ENCODE measurements around the gene TCERG1. TPM values are rescaled to one million over a fixed set of nuclear protein-coding genes. Genes with fewer than 3 reads are reported as not detected.

Gene TCERG1
- total RNA-seq, 3 donors from 2014 or later: 48.0 to 119 (median 79.3) TPM

DNA sequence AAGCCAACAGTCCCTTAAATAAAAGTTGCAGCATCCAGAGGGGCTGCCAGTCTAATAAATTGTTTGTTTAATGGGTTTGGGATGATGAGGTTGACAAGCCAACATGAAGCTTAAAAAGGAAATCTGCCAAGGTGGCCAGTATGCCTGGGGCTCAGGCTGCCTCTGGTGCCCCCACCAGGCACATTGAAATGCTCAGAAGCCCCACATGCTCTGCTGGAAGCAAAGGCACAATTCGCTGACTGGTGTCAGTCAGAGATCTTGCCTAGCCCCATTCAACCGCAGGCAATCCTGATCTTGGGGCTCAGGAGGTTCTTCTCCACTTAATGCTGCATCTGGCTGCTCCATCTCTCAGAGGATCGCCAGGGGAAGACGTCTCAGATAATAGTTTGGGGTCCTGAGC lies 44.2 kb upstream of the TCERG1 start:
- no peak for DNase-seq (ENCODE audit: low spot score in 2 of 2)
- Histone ChIP-seq H3K4me1 (no peaks in the 10 kb centered on the region), H3K4me3 (no peak overlapping the region), H3K9me3 (no peaks in the 10 kb centered on the region), H3K27me3 (no peaks in the 10 kb centered on the region), H3K27ac (no peak overlapping the region), H3K36me3 (no peaks in the 10 kb centered on the region)
- TF ChIP-seq POLR2A (IDR thresholded peaks at IDR 0.05) (no peak), CTCF (IDR thresholded peaks at IDR 0.05) (no peak), POLR2AphosphoS5 (IDR thresholded peaks at IDR 0.05) (no peak)
- intact Hi-C loops (cut with DNase I; ENCODE audit: low total_unique reads): no loop called here

DNA sequence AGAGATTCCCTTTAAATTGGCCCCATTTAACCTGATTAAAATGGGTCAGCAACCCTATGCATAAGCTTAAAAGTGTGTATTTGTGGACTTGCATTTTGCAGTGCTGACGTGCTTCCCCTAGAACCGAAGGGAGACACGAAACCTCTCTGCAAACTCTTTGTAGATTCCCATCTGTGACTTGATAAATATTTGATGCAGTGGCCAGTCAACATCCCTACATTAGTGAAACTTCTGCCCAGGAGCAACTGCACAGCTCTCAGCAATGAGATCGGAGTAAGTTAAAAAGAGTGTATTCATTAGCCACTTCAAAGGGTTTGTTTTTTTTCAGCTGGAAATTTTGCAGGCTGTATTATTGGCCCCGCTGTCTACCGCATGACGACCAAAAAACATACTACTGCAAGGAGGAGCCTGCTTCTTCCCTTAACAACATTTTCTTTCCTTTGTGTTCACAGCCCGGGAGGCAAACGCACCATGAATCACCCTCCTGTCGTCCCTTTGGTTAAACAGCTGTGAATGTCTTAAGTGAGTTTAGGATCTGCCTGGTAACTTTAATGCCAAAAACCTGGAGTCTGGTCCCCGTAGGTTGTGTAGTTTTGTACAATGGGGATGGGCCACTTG lies 38.0 kb upstream of the TCERG1 start:
- intact Hi-C loops (cut with DNase I; ENCODE audit: low total_unique reads): no loop called here

DNA sequence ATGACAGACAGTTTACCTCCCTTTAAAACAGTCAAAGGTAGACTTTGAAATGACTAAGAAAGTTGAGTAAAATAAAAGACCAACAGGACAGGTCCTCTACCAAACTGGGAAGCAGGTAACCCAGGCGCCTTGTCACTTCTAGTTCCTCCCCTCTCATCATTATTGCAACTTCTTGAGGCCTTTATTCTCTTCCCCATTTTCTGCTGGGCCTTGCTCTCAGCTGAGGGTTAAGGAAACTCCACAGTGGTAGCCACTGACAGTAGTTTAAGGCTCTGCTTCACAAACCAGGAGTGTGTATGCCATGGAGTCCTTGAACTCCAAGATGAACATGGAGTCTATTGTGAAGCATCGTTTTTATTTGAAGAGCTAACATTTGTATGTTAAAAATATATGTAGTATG lies 36.9 kb upstream of the TCERG1 start:
- intact Hi-C loops (cut with DNase I; ENCODE audit: low total_unique reads): no loop called here
- no peaks in the 10 kb centered on the region for H3K9me3 ChIP-seq
- no peak for TF ChIP-seq CTCF (IDR thresholded peaks at IDR 0.05)
- no peak for TF ChIP-seq POLR2AphosphoS5 (IDR thresholded peaks at IDR 0.05)
- no peak for TF ChIP-seq POLR2A (IDR thresholded peaks at IDR 0.05)
- H3K27me3 ChIP-seq: no peaks in the 10 kb centered on the region
- no peak for DNase-seq (ENCODE audit: low spot score in 2 of 2)
- H3K4me1 ChIP-seq: no peaks in the 10 kb centered on the region
- H3K27ac ChIP-seq: no peak overlapping the region
- no peaks in the 10 kb centered on the region for H3K36me3 ChIP-seq
- H3K4me3 ChIP-seq: no peak overlapping the region

More for the DNA sequence above, 38.0 kb upstream of the TCERG1 start:
- Histone ChIP-seq H3K4me1 (no peaks in the 10 kb centered on the region), H3K27ac (no peak overlapping the region), H3K9me3 (no peaks in the 10 kb centered on the region), H3K36me3 (no peaks in the 10 kb centered on the region), H3K27me3 (no peaks in the 10 kb centered on the region), H3K4me3 (no peak overlapping the region)
- no peak for DNase-seq (ENCODE audit: low spot score in 2 of 2)
- TF ChIP-seq POLR2A (IDR thresholded peaks at IDR 0.05): no peak
- no peak for TF ChIP-seq POLR2AphosphoS5 (IDR thresholded peaks at IDR 0.05)
- TF ChIP-seq CTCF (IDR thresholded peaks at IDR 0.05): no peak

- no peaks in the 10 kb centered on the region for H3K27me3 ChIP-seq
- H3K27ac ChIP-seq: no peak overlapping the region
- no peaks in the 10 kb centered on the region for H3K4me1 ChIP-seq
- no peak for DNase-seq (ENCODE audit: low spot score in 2 of 2)
- no peaks in the 10 kb centered on the region for H3K9me3 ChIP-seq
- intact Hi-C loops (cut with DNase I; ENCODE audit: low total_unique reads): no loop called here
- H3K36me3 ChIP-seq: no peaks in the 10 kb centered on the region
- no peak for TF ChIP-seq CTCF (IDR thresholded peaks at IDR 0.05)
- no peak for TF ChIP-seq POLR2A (IDR thresholded peaks at IDR 0.05)
- no peak for TF ChIP-seq POLR2AphosphoS5 (IDR thresholded peaks at IDR 0.05)
- no peak overlapping the region for H3K4me3 ChIP-seq
These were observed 27.4 kb upstream of the TCERG1 start for GRCh38 chr5:146419696-146420095.

- H3K4me1 ChIP-seq: no peaks in the 10 kb centered on the region
- no peak overlapping the region for H3K4me3 ChIP-seq
- H3K27ac ChIP-seq: no peak overlapping the region
- H3K9me3 ChIP-seq: no peaks in the 10 kb centered on the region
- TF ChIP-seq POLR2AphosphoS5 (IDR thresholded peaks at IDR 0.05) (no peak), CTCF (IDR thresholded peaks at IDR 0.05) (no peak), POLR2A (IDR thresholded peaks at IDR 0.05) (no peak)
- intact Hi-C loops (cut with DNase I; ENCODE audit: low total_unique reads): no loop called here
- no peak for DNase-seq (ENCODE audit: low spot score in 2 of 2)
- H3K27me3 ChIP-seq: no peaks in the 10 kb centered on the region
- no peaks in the 10 kb centered on the region for H3K36me3 ChIP-seq
These were observed 22.1 kb upstream of the TCERG1 start for GRCh38 chr5:146425023-146425422.
